Gastroesophageal sphincter (tissue), 4 donors: ENCODE data around the gene N4BP2L1. TPM values are rescaled to one million over a fixed set of nuclear protein-coding genes. Genes with fewer than 3 reads are reported as not detected.
A peak's percentile ranks its signal among the peaks of the same experiment; 100 is the strongest.

ENCODE experiments used
- ATAC-seq: fragments of 150-250 bp; one replicate; pipeline ENCODE4 v1.9.1; 2016; ENCODE audit warnings: mild to moderate bottlenecking, moderate library complexity
- H3K27ac ChIP-seq, 4 donors: fragments of 200-600 bp; sonication (generic) in 3 of 4; 1 replicate in 3 of 4; 2 replicates in 1 of 4; pipeline ENCODE4 v1.5.1; 2016 to 2019
- H3K27me3 ChIP-seq: fragments of 200-600 bp; sonication (generic); one replicate; pipeline ENCODE4 v1.5.1; 2019
- H3K36me3 ChIP-seq, 2 donors: fragments of 200-600 bp; sonication (generic); one replicate each; pipeline ENCODE4 v1.5.1; 2019; ENCODE audit warnings: control low read depth in 1 of 2
- H3K4me1 ChIP-seq, 3 donors: fragments of 200-600 bp; sonication (generic); 1 replicate in 2 of 3; 2 replicates in 1 of 3; pipeline ENCODE4 v1.5.1; 2016 to 2019; ENCODE audit warnings: control low read depth in 2 of 3
- H3K4me3 ChIP-seq, 2 donors: fragments of 200-600 bp; sonication (generic); one replicate each; pipeline ENCODE4 v1.5.1; 2019; ENCODE audit warnings: mild to moderate bottlenecking in 1 of 2, moderate library complexity in 1 of 2
- H3K9me3 ChIP-seq, 3 donors: fragments of 200-600 bp; sonication (generic); one replicate each; pipeline ENCODE4 v1.5.1; 2017 to 2019; ENCODE audit warnings: control low read depth in 2 of 3
- CTCF ChIP-seq, 4 experiments: fragments of 200-600 bp in 2 of 4; fragments of 450-650 bp in 2 of 4; sonication (generic) in 1 of 4; IDR thresholded peaks; one replicate each; pipeline ENCODE4 v1.5.1; 2017 to 2019; ENCODE audit warnings: antibody characterized with exemption in 4 of 4, mild to moderate bottlenecking in 2 of 4, moderate library complexity in 2 of 4
- EP300 ChIP-seq: sonication (generic); formaldehyde crosslinking; IDR thresholded peaks from one replicate; pipeline ENCODE4 v1.6.1; 2017; ENCODE audit warnings: antibody characterized with exemption, mild to moderate bottlenecking
- POLR2A ChIP-seq, 2 donors: fragments of 450-650 bp; IDR thresholded peaks; one replicate each; pipeline ENCODE4 v1.6.1; 2017; ENCODE audit warnings: antibody characterized with exemption in 2 of 2, mild to moderate bottlenecking in 2 of 2, moderate library complexity in 1 of 2
- POLR2AphosphoS5 ChIP-seq: sonication (generic); formaldehyde crosslinking; IDR thresholded peaks from one replicate; pipeline ENCODE4 v1.6.1; 2017; ENCODE audit warnings: antibody characterized with exemption
- WGBS, 2 donors: methylation state at CpG; one replicate each; pipeline ENCODE4 v1.1.5; 2018; ENCODE audit warnings: low coverage in 1 of 2; 5-methylcytosine and 5-hydroxymethylcytosine counted together
- total RNA-seq, 4 donors: library from RNA; depleted of rRNA; stranded (reverse); fragments of >200 nt; gene quantifications; one replicate each; pipeline ENCODE4 v1.1.0, GENCODE V29; 2016

N4BP2L1 gene
- total RNA-seq, 4 donors from 2014 or later = 7.2 to 31.0 (median 22.5) TPM

GRCh38 chr13:32446773-32447465 is 19.0 kb upstream of the N4BP2L1 start:
- H3K36me3 ChIP-seq = peaks cover 0 to 33% of the 10 kb centered on the region in 2 donors
- no peaks in the 10 kb centered on the region for H3K4me1 ChIP-seq
- no peak for TF ChIP-seq POLR2AphosphoS5
- TF ChIP-seq POLR2A (IDR thresholded peaks at IDR 0.05) = no peak
- no peak for ATAC-seq
- H3K27me3 ChIP-seq = no peaks in the 10 kb centered on the region
- peaks cover 0 to 6% (median 0%) of the 10 kb centered on the region in 3 donors for H3K9me3 ChIP-seq
- WGBS, 2 donors = 76 to 81% methylated on average over 2 of the region's 2 CpGs
- H3K27ac ChIP-seq = no peak overlapping the region
- no peak overlapping the region for H3K4me3 ChIP-seq

- Histone ChIP-seq H3K4me3 (no peak overlapping the region), H3K27ac (no peak overlapping the region), H3K27me3 (no peaks in the 10 kb centered on the region), H3K4me1 (no peaks in the 10 kb centered on the region), H3K9me3 (no peaks in the 10 kb centered on the region), H3K36me3 (peaks cover 0 to 29% of the 10 kb centered on the region in 2 donors)
- 91 to 96% methylated on average over 3 of the region's 3 CpGs for WGBS, 2 donors
- no peak for ATAC-seq
- TF ChIP-seq POLR2A (IDR thresholded peaks at IDR 0.05) = no peak
- no peak for TF ChIP-seq POLR2AphosphoS5
These were observed 18.3 kb upstream of the N4BP2L1 start for GRCh38 chr13:32446220-32446619.

- WGBS, 2 donors = 88 to 95% methylated on average over 1 to 2 of the region's 2 CpGs
- H3K27me3 ChIP-seq = no peaks in the 10 kb centered on the region
- no peak overlapping the region for H3K27ac ChIP-seq
- peaks cover 0 to 23% of the 10 kb centered on the region in 2 donors for H3K36me3 ChIP-seq
- no peaks in the 10 kb centered on the region for H3K4me1 ChIP-seq
- H3K9me3 ChIP-seq = no peaks in the 10 kb centered on the region
- no peak overlapping the region for H3K4me3 ChIP-seq
- no peak for ATAC-seq
- TF ChIP-seq POLR2AphosphoS5 = no peak
- no peak for TF ChIP-seq CTCF (IDR thresholded peaks at IDR 0.05)
- TF ChIP-seq POLR2A (IDR thresholded peaks at IDR 0.05) = no peak
- TF ChIP-seq EP300 = no peak
These were observed 17.5 kb upstream of the N4BP2L1 start for GRCh38 chr13:32445461-32445860.

- Histone ChIP-seq H3K27ac (no peak overlapping the region), H3K36me3 (peaks cover 0 to 27% of the 10 kb centered on the region in 2 donors), H3K4me1 (no peaks in the 10 kb centered on the region), H3K27me3 (no peaks in the 10 kb centered on the region), H3K9me3 (no peaks in the 10 kb centered on the region), H3K4me3 (no peak overlapping the region)
- WGBS, 2 donors = 57 to 70% methylated on average over 2 of the region's 2 CpGs
- no peak for ATAC-seq
- TF ChIP-seq POLR2A (IDR thresholded peaks at IDR 0.05) = no peak
- TF ChIP-seq EP300 = no peak
- no peak for TF ChIP-seq POLR2AphosphoS5
- peak in 2 of 4 experiments; percentile 16 to 23 for TF ChIP-seq CTCF (IDR thresholded peaks at IDR 0.05)
These were observed 15.2 kb upstream of the N4BP2L1 start for GRCh38 chr13:32443111-32443510.

- WGBS, 2 donors = 94 to 96% methylated on average over 2 to 4 of the region's 4 CpGs
- TF ChIP-seq POLR2AphosphoS5 = no peak
- TF ChIP-seq EP300 = no peak
- TF ChIP-seq POLR2A (IDR thresholded peaks at IDR 0.05) = no peak
- no peak for TF ChIP-seq CTCF (IDR thresholded peaks at IDR 0.05)
- peaks cover 0 to 51% of the 10 kb centered on the region in 2 donors for H3K36me3 ChIP-seq
- no peak for ATAC-seq
- H3K27me3 ChIP-seq = no peaks in the 10 kb centered on the region
- H3K4me1 ChIP-seq = no peaks in the 10 kb centered on the region
- no peaks in the 10 kb centered on the region for H3K9me3 ChIP-seq
- H3K4me3 ChIP-seq = no peak overlapping the region
- no peak overlapping the region for H3K27ac ChIP-seq
These were observed 10.9 kb upstream of the N4BP2L1 start for GRCh38 chr13:32438871-32439270.

GRCh38 chr13:32432856-32433255 is 4.9 kb upstream of the N4BP2L1 start:
- ATAC-seq = no peak
- no peaks in the 10 kb centered on the region for H3K27me3 ChIP-seq
- H3K4me1 ChIP-seq = peaks cover 0 to 18% (median 0%) of the 10 kb centered on the region in 3 donors
- no peak overlapping the region for H3K4me3 ChIP-seq
- 92 to 95% methylated on average over 3 of the region's 3 CpGs for WGBS, 2 donors
- no peak overlapping the region for H3K27ac ChIP-seq
- H3K36me3 ChIP-seq = peaks cover 0 to 60% of the 10 kb centered on the region in 2 donors
- no peak for TF ChIP-seq EP300
- no peak for TF ChIP-seq POLR2AphosphoS5
- TF ChIP-seq POLR2A (IDR thresholded peaks at IDR 0.05) = no peak
- no peak for TF ChIP-seq CTCF (IDR thresholded peaks at IDR 0.05)
- H3K9me3 ChIP-seq = no peaks in the 10 kb centered on the region
